Ecto neural progenitor cell (in vitro differentiated cells): ENCODE measurements around the gene DERA.
"Not testable (repeated sequence)": the region's sequence is repeated elsewhere in the genome, so short reads cannot be mapped to it uniquely, and the experiment has no call there.

Source experiments
- DNase-seq: peaks from one replicate; pipeline ENCODE4 v3.0.0-alpha.2; 2018; ENCODE audit warnings: low spot score

DERA gene

DNA sequence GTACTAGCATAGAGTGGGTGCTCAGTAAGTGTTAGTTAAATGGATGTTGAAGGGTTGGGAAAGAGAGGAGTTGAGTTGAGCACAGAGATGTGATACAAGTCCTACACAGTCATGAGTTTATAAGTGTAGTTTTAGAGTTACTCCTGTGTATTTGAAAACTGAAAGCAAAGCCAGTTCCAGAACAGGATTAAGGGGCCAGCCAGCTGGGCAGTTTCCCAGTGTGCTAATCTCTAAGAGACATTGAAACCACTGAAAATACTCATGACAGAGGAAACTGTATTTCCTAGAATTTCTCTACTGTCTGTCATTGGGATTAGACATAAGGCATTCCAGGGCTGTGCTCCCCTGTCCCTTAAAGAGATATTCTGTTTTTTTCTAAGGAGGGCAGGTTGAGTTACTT lies 101.0 kb downstream of the DERA start:
- no peak for DNase-seq

DNA sequence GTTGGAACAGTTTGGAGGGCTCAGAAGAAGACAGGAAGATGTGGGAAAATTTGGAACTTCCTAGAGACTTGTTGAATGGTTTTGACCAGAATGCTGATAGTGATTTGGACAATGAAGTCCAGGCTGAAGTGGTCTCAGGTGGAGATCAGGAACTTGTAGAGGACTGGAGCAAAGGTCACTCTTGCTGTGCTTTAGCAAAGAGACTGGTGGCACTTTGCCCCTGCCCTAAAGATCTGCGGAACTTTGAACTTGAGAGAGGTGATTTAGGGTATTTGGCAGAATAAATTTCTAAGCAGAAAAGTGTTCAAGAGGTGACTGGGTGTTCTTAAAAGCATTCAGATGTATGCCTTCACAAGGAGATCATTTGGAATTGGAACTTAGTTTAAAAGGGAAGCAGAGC lies 102.6 kb downstream of the DERA start:
- DNase-seq: not testable (repeated sequence)

DNA sequence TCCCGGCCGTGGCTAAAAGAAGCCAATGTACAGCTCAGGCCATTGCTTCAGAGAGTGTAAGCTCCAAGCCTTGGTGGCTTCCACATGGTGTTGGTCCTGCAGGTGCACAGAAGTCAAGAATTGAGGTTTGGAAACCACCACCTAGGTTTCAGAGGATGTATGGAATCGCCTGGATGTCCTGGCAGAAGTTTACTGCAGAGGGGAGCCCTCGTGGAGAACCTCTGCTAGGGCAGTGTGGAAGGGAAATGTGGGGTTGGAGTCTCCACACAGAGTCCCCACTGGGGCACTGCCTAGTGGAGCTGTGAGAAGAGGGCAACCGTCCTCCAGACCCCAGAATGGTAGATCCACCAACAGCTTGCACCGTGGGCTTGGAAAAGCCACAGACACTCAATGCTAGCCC lies 103.3 kb downstream of the DERA start:
- DNase-seq: not testable (repeated sequence)

DNA sequence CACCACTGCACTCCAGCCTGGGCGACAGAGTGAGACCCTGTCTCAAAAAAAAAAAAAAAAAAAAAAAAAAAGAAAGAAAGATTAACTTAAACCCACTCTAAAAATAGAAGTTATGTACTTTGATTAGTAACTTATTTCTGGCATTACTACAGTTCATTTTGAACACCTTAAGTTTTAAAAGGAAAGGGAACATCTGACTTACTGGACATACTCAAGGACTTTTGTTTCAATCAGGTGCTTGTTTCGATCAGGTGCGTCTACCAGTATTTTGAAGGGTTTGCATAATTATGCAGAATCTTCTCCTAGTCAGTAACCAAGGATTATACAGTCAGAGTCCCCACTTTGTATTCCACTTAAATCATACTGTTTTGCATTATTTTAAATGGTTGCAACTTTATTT lies 105.6 kb downstream of the DERA start:
- no peak for DNase-seq

DNA sequence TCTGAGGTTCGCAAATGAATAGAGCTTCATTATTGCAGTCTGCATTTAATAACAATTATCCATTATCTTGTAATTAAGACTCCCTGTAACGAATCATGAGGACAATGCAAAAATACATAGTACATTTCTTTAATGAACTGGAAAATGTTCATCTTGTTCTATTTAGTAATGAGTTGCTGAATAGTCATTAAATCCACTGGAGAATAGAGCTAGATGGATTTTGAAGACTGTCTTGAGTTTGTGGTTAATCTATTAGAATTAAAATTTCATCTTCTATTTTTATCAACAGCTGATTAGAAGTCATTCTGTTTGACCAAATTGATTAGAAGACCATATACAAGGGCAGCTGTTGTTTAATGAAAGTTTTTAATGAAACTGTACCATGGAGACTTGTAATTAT lies 107.2 kb downstream of the DERA start:
- no peak for DNase-seq

DNA sequence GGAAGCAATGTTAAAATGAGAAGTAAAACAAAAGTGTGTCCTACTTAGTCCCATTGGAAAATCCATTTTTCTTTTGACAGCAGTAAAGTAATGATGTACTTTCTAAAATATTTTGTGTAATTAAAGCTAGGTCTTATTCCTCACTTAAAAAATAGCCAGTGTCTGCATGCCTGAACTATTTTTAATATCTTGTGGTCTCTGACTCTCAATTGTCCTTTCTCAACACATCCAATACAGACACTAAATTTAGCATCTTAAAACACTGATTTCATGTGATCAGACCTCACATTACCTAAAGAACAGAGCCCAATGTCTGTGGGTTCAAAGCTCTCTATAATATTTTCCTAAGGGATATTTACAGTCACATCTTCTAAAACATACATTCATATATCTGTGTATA lies 108.0 kb downstream of the DERA start:
- DNase-seq: no peak

DNA sequence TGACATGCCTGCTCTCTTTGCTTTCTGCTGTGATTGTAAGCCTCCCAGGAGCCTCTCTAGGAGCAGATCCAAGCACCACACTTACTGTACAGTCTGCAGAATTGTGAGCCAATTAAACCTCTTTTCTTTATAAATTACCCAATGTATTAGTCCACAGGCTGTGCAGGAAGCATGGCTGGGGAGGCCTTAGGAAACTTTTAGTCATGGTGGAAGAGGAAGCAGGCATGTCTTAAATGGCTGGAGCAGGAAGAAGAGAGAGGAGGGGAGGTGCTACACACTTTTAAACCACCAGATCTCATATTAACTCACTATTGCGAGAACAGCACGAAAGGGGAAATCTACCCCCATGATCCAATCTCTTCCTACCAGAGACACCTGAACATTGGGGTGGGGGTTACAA lies 108.9 kb downstream of the DERA start:
- DNase-seq: no peak

DNA sequence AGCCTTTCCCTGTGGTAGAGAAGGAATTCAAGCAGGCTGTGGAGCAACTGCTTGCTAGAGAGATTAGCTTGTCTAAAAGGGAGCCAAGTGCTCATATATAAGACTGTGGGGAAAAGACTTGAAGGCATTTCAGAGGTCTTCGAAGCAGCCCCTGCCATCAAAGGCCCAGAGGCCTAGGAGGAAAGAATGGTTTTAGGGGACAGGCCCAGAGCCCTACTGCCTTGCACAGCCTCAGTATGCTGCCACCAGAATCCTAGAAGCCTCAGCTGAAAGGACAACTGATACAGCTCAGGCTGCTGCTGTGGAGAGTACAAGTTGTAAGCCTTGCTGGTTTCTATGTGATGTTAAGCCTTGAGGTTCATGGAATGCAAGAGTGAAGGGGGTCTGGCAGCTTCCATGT lies 109.9 kb downstream of the DERA start:
- no peak for DNase-seq

DNA sequence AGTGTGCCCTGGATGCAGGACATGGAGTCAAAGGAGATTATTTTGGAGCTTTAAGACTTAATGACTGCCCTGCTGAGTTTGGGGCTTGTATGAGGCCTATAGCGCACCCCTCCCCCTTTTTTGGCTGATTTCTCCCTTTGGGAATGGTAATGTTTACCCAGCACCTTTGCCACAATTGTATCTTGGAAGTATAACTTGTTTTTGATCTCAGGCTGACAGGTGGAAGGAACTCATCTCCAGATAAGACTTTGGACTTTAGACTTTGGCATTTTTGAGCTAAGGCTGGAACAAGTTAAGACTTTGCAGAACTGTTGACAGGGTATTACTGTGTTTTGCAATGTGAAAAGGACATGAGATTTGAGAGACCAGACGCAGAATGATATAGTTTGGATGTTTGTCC lies 110.5 kb downstream of the DERA start:
- no peak for DNase-seq

DNA sequence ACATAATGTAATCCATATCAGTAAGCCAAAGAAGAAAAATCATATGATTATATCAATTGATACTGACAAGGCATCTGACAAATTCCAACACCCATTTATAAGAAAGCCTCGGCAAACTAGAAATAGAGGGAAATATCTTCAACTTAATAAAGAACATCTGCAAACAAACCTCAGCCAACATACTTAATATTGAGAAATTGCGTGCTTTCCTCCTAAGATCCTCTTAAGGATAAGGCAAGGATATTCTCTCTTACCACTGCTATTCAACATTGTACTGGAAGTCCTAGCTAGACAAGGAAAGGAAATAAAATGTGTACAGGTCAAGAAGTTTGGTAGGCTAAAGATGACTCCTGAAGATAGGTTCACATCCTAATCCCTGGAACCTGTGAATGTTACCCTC lies 115.9 kb downstream of the DERA start:
- no peak for DNase-seq

DNA sequence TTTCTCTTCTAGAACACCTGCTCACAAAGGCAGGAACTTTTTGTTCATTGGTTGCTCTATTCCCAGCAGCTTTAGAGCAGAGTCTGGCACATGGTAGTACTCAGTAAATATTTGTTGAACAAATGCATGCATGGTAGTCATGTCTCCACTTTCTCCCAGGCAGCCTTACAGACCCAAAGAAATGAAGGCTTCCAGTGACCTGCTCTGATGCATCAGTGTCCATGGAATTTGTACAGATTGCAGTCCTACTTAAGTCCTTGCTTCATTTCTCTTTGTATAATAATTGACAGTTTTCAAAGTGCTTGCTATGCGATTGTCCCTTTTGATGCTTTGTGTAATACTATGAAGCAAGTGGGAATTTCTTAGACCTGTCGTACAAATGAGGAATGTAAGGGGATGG lies 119.6 kb downstream of the DERA start:
- DNase-seq: no peak

DNA sequence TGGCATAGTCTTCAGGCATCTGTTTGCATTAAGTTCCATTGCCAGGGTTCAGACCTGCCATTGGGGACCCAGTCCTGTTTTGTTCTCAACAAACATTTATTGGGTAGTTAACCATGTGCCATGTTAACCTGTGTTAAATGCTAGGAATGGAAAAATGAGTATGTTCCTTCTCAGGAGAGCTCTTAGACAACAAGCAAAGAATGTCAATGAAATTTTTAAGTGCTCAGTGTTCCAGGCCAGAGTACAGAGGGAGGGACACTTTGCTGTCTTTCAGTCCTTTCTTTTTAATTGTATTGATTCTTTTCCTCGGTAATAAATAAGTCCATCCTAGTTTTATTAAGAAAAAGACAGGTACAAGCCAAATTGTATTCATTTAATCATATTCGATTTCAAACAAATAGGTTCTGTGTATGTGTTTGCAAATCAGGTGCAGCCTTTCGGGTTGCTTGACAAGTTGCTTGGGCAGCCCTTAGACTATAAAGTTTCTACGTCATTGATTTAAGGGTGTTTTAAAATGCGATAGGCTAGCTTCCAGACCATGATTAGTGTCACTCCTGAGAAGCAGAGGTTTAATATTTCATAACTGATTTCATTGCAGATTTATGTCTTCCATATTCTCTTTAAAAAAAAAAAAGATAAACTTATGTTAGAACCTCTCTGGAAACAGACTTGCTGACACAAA lies 123.1 kb downstream of the DERA start:
- DNase-seq: no peak

DNA sequence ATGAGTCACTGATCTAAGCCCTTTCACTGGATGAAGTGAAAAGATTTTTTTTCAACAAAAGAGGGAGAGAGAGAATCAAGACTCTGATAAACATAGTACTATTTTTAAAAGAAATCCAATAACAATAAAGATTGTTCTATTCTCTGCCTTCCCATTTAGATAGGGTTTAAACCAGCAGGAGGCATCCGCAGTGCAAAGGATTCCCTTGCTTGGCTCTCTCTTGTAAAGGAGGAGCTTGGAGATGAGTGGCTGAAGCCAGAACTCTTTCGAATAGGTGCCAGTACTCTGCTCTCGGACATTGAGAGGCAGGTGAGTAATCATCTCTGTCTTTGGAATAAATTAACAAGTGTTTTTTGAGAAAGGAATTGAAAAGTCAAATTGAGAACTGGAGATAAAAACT lies 124.9 kb downstream of the DERA start:
- no peak for DNase-seq

DNA sequence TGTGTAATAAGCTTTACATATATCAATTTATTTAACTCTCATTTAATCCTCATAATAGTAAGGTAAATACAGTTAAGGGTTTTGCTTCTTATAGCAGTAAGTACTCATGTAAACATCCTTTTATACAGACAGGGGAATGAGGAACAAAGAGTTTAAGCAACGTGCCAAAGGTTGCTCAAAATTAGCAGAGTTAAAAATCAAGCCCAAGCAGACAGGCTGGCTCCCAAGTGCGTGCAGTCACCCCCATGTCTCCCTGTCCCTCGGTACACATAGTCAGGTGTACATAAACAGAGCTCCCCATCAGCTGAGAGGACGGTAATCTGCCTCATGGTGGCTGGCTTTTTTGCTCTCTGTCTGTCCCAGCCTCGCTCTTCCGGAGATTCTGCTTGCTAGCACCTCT lies 126.4 kb downstream of the DERA start:
- no peak for DNase-seq

DNA sequence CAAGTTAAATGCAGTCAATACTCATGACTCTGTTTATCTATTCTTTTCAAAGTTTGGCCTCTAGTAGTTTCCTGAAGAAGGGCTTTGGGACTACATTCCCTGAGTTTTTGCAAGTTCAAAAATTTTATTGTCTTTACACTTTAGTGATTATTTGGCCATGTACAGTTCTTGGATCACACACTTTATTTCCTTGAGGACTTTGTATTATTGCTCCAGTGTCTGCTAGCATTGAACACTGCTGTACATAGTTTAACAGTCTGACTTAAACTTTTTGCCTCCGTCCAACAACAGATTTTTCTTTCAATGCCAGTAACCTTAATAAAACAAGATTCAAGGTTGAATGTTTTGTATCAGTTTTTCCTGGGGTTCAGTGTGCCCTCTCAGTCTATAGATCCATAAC lies 132.3 kb downstream of the DERA start:
- no peak for DNase-seq

DNA sequence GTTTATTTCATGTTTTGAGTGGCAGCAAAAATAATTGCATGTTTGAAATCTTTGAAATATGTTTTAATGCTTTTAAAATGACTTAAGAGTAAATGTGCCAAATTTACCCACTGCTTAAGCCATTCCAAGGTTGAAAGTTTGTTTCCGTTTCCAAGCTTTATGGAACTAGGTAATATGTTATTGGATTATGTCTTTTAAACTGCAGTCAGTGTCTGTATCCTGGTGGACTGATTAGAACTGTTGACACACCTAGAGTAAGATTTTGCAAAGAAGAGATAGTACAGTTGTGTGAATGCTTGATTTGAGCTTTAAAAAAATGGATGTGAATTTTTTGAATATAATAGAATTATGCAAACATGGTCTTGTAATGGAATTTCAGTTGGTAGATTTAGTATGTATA lies 135.1 kb downstream of the DERA start:
- DNase-seq: no peak

DNA sequence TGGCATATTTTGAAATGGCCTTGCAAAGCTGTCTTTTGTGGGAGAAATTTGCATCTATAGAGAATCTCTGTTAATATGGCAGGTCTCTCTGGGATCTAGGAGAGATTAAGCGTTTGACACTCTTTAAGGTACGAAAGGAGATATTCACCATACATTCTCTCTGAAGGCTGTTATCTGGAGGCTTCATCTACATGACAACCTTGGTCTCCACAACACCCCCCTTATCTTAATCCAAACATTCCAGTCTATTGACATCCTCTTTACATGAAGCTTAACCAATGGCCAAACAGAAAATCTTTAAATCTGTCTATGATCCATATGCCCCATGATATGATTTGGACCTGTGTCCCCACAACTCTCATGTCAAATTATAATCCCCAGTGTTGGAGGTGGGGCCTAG lies 137.4 kb downstream of the DERA start:
- DNase-seq: no peak

DNA sequence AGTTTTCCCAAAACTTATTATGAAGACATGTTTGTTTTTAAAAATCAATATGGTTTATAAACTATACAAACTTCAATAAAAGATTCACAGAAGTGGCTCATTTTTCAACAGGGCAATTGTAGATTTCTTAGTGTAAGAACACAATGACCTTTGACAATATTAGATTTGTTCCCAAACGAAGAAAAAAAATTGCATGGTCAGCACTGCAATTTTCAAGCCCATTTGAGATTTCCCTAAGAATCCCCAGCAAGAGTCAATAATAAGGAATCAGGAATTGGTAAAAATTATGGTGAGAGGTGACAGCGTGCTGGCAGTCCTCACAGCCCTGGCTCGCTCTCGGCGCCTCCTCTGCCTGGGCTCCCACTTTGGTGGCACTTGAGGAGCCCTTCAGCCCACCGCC lies 145.8 kb downstream of the DERA start:
- no peak for DNase-seq

DNA sequence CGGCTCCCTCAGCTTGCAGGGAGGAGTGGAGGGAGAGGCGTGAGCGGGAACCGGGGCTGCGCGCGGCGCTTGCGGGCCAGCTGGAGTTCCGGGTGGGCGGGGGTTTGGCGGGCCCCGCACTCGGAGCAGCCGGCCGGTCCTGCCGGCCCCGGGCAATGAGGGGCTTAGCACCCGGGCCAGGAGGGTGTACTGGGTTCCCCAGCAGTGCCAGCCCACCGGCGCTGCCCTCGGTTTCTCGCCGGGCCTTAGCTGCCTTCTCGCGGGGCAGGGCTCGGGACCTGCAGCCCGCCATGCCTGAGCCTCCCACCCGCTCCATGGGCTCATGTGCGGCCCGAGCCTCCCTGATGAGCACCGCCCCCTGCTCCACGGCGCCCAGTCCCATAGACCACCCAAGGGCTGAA lies 146.2 kb downstream of the DERA start:
- DNase-seq: not testable (repeated sequence)

DNA sequence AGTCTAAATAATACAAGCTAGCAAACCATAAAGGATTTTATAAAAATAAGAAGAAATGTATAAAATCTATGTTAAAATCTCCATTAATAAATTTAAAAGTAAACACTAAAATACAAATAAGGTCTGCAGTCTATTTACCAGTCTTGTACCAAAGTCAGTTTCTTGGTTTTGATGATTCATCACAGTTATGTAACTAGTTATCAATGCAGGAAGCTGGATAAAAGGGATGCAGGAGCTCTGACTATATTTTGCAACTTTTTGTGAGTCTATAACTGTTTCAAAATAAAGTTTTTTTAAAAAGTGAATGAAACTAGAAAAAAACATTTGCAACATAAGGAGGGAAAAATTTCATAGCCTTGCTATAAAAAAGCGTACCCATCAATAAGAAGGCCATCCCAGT lies 151.5 kb downstream of the DERA start:
- no peak for DNase-seq

DNA sequence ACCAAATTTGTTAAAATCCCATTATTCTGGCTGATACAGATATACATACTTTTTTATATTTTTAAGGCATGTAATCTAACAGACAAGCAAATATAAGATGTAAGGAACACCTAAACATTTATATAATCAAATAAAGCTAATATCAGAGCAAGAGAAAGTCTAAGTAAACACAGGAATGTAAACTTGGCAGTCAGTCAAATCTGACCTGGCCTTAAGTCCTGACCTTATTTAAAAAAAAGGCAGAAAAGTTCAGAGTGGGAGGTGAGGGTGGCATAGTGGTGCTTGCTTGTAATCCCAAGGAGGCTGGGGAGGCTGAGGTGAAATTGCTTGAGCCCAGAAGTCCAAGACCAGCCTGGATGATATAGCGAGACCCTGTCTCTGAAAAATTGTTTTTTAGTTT lies 152.6 kb downstream of the DERA start:
- no peak for DNase-seq

DNA sequence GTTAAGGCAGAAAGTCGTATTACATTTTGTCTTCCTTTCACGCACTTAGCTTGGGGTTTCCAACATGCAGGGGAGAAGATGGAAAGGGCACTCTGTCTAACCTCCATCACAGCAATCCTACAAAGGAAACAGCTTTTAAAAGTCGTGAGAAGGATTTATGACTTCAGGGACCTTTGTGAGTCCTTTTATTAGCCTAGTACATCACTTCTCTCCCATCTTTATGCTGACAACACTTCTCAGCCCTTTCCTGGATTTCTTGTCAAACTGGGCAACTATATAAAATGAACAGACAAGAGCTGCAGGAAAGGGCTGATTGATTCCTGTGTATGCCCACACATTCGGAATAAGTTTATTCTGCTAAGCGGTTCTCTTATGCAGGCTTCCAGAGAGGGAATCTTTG lies 159.0 kb downstream of the DERA start:
- DNase-seq: no peak

DNA sequence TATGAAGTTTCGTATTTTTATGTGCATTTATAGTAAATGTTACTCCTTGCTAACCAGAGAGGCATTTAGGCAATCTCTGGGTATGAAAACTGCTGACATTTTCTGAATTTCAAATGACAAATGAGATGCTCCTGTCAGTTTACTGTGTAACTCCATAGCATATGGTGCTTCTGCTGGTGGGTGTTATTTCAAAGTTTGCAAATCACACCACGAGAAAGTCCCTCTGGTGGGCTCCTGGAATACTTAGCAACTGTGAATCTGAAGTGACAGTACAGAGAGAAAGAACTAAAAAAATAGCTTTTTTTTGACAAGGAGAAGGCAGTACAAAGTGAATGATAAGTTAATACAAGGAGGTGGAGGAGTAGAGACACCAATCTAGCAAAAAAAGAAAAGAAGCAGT lies 161.5 kb downstream of the DERA start:
- no peak for DNase-seq

DNA sequence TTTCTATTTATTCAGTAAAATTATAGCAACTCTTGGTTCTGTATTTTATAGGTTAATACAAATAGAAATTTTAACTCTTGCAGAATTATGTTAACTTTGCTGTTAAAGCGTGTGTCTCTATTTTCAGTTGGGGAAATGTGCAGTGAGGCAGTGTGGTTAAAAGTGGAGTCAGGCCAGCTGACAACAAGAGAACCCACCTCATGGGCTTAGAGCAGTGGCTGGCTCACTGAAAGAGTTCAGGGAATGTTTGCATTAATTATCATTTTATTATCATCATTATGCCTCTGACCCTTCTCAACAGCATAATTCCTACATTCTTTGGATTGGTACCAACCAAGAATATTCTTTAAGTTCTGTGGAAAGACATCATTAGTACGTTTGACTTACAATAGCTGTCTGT lies 163.8 kb downstream of the DERA start:
- DNase-seq: no peak

DNA sequence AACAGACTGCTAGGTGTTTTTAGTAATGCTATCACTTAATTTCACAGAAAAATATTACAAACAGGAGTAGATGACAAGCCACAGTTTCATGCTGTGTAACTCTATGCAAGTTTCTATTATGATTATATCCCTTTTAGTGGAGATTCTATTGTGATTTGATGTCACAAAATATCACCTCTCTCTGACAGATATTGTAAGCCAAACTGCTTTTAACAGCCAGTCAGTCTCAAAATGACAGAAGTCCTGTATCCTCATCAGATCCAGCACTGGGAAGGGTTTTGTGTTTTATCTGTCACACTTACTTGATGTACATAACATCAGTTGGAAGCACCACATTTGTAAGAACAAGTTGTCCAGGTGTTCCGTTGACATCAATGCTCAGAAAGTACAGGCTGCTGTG lies 164.8 kb downstream of the DERA start:
- no peak for DNase-seq
